ENCODE data around the gene EGR2. TPM values are rescaled to one million over a fixed set of nuclear protein-coding genes. Genes with fewer than 3 reads are reported as not detected.
A peak's percentile ranks its signal among the peaks of the same experiment; 100 is the strongest.

The EGR2 gene
- 2.6 TPM for polyA plus RNA-seq

DNA sequence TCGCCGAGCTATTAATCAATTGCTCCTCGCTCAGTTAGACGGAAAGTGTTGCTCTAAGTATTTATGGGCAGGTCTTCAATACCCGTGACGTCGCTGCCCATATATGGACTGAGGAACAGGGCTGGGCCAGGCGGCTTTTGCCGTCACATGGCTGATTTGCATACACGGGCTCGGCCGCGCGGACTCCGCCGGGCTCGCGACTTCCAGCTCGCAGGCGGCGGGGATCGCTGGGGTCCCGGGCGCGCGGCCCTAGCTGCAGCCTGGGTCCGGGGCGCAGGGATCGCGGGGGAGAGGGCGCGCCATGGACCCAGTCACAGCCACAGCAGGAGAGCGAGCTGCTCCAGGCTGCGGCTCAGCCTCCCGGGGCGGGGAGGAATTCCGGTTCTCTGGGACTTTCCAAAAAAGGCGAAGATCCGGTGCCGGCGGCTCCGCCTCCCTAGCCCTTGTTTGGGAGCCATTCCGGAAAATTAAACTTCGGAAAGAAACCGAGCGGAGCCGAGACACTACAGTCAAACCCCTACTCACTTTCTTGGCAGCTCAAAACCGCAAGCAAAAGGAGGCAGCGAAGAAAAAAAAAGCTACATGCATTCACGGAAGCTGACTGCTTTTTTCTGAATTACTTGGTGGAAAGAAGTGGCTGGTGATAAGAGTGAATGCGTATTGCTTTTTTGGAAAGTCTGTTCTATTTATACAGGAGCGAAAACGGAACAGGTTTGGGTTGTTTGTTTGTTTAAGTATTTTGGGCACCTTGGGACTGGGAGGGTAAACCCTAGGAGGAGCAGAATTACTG, at the start of gene EGR2:
Gene EGR2 (minus strand): TSS at position 36 of the 790 bp plus-strand sequence. CDS start 337 bp downstream, outside the sequence.
- H3K4me3 Mint-ChIP-seq = peak within 1 kb of the TSS; percentile 94 to 99 (median 98)
- peaks cover 19 to 28% (median 22%) of the 10 kb centered on the region in 3 donors for H3K4me1 Mint-ChIP-seq
- no peaks in the 10 kb centered on the region for H3K36me3 Mint-ChIP-seq
- H3K9me3 Mint-ChIP-seq = peaks cover 0 to 1% (median 0%) of the 10 kb centered on the region in 3 donors
- H3K27me3 Mint-ChIP-seq = peaks cover 24% of the 10 kb centered on the region
- peak within 1 kb of the TSS; percentile 95 to 98 (median 96) for H3K27ac Mint-ChIP-seq

DNA sequence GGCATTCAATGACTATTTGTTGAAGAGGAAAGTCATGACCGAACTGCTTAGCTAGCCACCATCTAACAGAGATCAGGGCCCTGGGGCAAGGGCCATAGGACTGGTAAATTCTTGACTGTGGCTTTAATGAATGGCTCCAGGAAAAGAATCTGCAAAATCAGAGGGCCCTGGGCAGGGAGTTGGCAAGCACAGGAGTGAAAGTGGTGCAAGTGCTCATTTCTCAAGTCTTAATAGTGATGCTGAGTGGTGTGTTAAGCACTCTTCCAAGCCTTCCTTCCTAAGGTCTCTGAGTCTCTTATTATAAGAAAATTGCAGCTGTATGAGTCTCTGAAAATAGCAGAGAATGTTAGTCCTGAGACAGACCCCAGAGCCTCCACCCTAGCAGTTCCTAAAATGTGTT, 46.3 kb upstream of the EGR2 start:
- Mint-ChIP-seq H3K27me3 (no peaks in the 10 kb centered on the region), H3K4me3 (no peak overlapping the region), H3K9me3 (no peaks in the 10 kb centered on the region), H3K36me3 (peaks cover 3% of the 10 kb centered on the region), H3K27ac (no peak overlapping the region), H3K4me1 (peaks cover 6 to 17% (median 8%) of the 10 kb centered on the region in 3 donors)

DNA sequence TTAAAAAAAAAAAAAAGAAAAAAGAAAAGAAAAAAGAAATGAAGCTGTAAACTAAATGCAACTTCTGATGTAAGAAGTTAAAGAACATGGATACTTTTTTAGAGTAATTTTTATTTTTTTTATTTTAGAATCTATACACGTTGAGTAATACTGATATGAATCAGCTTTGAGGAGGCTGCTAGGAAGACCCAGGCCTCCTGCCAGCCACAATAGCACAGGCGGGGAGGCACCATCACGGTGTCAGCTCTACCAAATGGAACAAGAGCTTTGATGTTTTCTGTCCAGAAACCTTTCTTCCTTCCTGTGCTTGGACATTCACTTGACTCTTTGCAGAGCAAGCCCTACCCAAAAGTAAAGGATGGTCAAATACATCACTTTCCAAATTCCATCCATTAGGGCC, 45.3 kb upstream of the EGR2 start:
- Mint-ChIP-seq H3K36me3 (peaks cover 3% of the 10 kb centered on the region), H3K4me1 (peaks cover 6 to 19% (median 8%) of the 10 kb centered on the region in 3 donors), H3K27ac (no peak overlapping the region), H3K4me3 (no peak overlapping the region), H3K9me3 (no peaks in the 10 kb centered on the region), H3K27me3 (no peaks in the 10 kb centered on the region)

DNA sequence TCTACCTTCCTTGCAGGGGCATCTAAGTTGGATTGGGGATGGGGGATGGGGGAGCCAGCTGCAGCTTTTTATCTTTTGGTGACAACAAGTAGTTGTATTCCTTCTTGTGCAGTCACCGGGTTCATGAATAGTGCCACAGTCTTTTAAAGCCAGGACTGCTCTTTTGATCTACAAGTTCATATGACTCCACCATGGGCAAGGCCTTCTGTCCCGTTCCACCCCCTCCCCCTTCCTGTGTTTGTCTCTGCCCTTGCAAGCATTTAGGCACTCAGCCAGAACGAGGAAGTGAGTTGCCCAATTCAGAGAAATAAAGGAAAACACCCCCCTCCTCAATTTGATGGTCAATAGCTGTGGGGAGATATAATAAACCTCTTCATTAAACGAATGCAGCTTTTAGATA, 44.8 kb upstream of the EGR2 start:
- Mint-ChIP-seq H3K9me3 (no peaks in the 10 kb centered on the region), H3K27ac (no peak overlapping the region), H3K36me3 (peaks cover 3% of the 10 kb centered on the region), H3K4me3 (no peak overlapping the region), H3K27me3 (no peaks in the 10 kb centered on the region), H3K4me1 (peaks cover 6 to 21% (median 8%) of the 10 kb centered on the region in 3 donors)

DNA sequence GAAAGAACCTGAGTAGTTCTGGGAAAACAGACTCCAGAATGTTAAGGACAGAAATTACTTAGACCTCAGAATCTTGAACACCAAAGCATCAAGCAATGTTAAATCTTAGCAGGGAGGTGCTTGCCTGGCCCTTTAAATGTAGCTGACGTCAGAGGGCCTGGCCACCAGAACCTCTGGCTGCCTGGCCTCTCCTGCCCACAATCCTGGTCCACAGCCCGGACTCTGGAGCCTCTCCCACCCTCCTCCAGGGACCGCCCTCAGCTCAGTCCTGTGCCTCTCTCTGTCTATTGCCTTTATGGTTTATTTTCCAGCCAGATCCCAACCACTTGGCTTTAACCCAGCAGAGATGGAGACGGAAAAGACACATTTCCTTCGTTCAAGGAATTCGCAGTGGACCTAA, 42.2 kb upstream of the EGR2 start:
- Mint-ChIP-seq H3K9me3 (no peaks in the 10 kb centered on the region), H3K27me3 (no peaks in the 10 kb centered on the region), H3K4me3 (no peak overlapping the region), H3K27ac (no peak overlapping the region), H3K36me3 (peaks cover 3% of the 10 kb centered on the region), H3K4me1 (peaks cover 14 to 36% (median 18%) of the 10 kb centered on the region in 3 donors)

DNA sequence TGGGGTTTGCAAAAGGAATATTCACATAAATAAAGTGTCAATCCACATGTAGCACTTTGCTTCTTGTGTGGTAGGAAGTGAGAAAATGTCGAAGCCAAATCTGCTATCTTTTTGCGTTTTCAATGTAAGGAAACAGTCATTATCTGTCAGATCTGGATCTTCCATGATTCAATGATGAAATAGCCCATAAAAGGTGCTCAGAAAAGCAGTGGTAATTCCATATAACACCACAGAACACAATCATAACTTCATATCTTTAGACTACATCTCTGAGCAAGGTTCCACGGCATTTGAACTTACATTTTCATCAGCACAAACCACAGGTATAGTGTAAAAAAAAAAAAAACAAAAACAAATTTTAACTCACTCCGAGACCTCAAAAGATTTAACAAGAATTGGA, 39.9 kb upstream of the EGR2 start:
- Mint-ChIP-seq H3K36me3 (no peaks in the 10 kb centered on the region), H3K4me1 (peaks cover 28 to 45% (median 34%) of the 10 kb centered on the region in 3 donors), H3K27ac (peak overlapping the region in 1 of 3 donors; percentile 47), H3K27me3 (no peaks in the 10 kb centered on the region), H3K9me3 (no peaks in the 10 kb centered on the region), H3K4me3 (no peak overlapping the region)

DNA sequence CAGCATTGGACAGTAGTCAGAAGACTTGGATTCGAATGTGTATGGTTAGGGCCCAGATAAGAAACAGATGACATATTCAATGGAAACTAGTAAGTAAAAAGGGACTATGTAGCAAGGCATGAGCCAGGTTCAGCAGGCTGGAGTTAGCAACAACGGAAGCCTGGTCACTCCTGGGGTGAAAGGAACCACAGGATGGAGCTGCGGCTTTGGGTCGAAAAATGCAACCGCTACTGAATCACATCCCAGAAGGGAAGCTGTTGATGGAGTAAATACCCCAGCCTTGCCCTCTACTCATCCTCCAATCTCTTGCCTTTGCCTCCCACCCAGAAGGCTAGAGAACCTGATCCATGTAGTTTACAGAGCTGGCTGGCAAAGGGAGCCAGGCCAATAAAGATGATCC, 37.5 kb upstream of the EGR2 start:
- peaks cover 0 to 8% (median 0%) of the 10 kb centered on the region in 3 donors for H3K9me3 Mint-ChIP-seq
- peaks cover 35 to 46% (median 37%) of the 10 kb centered on the region in 3 donors for H3K4me1 Mint-ChIP-seq
- H3K36me3 Mint-ChIP-seq = peaks cover 2% of the 10 kb centered on the region
- peak overlapping the region in 1 of 3 donors; percentile 13 for H3K27ac Mint-ChIP-seq
- peak overlapping the region in 3 of 4 donors; percentile 13 to 85 (median 82) for H3K4me3 Mint-ChIP-seq
- H3K27me3 Mint-ChIP-seq = no peaks in the 10 kb centered on the region

DNA sequence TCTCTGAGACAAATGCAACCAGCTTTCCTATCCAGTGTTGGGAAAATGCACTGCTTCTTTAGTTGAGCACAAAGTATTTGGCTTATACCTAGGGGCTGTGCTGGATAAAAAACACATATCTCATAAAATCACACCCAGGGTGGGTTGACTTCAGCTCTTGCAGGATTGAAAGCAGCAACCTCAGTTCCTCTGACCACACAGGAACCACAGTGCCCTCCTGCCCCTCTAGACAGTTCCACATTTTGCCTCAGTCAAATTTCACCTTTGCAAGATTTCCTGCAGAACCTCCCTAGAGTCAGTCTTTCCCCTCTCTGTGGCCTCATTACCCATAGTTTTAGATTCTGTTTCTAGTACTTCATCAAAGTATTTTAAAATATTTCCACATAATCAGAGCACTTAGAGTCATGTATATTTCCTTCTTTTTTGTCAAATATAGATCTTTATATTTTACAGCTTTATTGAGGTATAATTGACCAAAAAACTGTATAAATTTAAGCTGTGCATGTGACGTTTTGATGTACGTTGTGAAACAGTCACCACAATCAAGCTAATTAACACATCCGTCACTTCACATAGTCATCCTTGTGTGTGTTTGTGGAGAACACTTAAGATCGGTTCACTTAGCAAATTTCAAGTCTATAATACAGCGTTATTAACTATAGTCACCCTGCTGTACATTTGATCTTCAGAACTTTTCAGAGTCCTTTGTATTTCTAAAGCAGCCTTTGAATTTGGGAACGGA, 37.0 kb upstream of the EGR2 start:
- Mint-ChIP-seq H3K4me3 (peak overlapping the region in 3 of 4 donors; percentile 13 to 85 (median 73)), H3K27ac (peak overlapping the region in 1 of 3 donors; percentile 13), H3K27me3 (no peaks in the 10 kb centered on the region), H3K4me1 (peaks cover 35 to 46% (median 37%) of the 10 kb centered on the region in 3 donors), H3K9me3 (peaks cover 2 to 13% (median 2%) of the 10 kb centered on the region in 3 donors), H3K36me3 (peaks cover 2% of the 10 kb centered on the region)

DNA sequence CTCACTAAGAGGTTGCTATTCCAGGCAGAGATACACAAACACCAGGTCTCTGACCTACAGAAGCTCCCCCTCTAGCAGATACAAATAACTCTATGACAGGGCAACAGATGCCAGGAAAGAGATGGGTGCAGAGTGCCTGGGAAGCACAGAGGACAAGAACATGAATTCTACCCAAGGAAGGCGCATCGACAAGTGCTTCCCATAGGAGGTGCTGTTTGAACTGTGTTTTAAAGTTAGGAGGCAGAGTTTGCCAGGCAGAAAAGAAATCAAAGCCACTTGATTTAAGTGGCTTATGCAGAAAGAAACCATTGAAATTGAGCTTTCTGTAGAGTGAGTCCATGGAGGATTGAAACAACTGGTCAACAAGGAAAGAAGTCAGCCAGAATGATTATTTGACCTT, 35.3 kb upstream of the EGR2 start:
- H3K27ac Mint-ChIP-seq = no peak overlapping the region
- peak overlapping the region in 2 of 4 donors; percentile 18 to 59 for H3K4me3 Mint-ChIP-seq

DNA sequence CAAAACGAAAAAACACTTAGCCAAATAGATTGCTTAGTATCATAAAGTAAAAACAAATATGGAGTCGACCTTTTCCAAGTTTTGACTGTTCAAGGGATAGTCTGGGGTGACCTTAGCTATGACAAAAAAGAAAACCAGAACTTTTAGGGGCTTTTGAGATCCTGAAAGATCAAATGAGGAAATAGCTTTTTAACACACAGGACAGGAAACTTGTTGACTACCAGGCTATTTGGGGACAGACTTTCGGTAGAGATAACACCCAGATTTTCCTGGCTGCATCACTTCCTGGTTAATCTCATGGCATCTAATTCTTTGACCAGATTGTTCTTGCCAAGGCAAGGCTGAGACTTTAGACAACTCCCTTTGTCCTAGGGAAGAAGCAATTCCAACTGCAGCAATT, 34.5 kb upstream of the EGR2 start:
- Mint-ChIP-seq H3K27me3 (no peaks in the 10 kb centered on the region), H3K27ac (no peak overlapping the region), H3K4me1 (peaks cover 35 to 37% (median 36%) of the 10 kb centered on the region in 3 donors), H3K4me3 (peak overlapping the region in 3 of 4 donors; percentile 6 to 81 (median 19)), H3K9me3 (peaks cover 5 to 29% (median 5%) of the 10 kb centered on the region in 3 donors), H3K36me3 (peaks cover 5% of the 10 kb centered on the region)

More for the DNA sequence above, 35.3 kb upstream of the EGR2 start:
- Mint-ChIP-seq H3K9me3 (peaks cover 5 to 28% (median 5%) of the 10 kb centered on the region in 3 donors), H3K36me3 (peaks cover 5% of the 10 kb centered on the region), H3K27me3 (no peaks in the 10 kb centered on the region), H3K4me1 (peaks cover 35 to 41% (median 37%) of the 10 kb centered on the region in 3 donors)

DNA sequence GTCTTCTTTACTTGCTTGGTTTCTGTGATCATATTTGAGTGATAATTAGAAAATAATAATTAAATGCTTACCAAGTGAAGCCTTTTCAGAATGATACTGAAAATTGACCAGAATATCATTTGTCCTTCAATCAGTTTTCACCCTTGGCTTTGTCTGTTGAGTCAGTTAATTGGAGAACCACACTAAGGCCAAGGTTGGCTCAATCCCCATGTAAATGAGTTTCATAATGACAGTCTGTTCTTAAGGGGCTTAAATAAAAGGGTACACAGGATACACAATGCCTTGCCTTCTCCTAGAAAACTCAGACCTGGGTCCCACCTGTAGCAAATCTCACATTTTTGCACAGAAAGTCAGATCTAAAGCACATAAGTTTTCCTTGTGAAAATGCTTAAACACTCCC, 31.3 kb upstream of the EGR2 start:
- no peak overlapping the region for H3K4me3 Mint-ChIP-seq
- H3K9me3 Mint-ChIP-seq = peaks cover 5 to 29% (median 5%) of the 10 kb centered on the region in 3 donors
- H3K4me1 Mint-ChIP-seq = peaks cover 17 to 29% (median 20%) of the 10 kb centered on the region in 3 donors
- H3K36me3 Mint-ChIP-seq = peaks cover 5% of the 10 kb centered on the region
- no peaks in the 10 kb centered on the region for H3K27me3 Mint-ChIP-seq
- no peak overlapping the region for H3K27ac Mint-ChIP-seq

DNA sequence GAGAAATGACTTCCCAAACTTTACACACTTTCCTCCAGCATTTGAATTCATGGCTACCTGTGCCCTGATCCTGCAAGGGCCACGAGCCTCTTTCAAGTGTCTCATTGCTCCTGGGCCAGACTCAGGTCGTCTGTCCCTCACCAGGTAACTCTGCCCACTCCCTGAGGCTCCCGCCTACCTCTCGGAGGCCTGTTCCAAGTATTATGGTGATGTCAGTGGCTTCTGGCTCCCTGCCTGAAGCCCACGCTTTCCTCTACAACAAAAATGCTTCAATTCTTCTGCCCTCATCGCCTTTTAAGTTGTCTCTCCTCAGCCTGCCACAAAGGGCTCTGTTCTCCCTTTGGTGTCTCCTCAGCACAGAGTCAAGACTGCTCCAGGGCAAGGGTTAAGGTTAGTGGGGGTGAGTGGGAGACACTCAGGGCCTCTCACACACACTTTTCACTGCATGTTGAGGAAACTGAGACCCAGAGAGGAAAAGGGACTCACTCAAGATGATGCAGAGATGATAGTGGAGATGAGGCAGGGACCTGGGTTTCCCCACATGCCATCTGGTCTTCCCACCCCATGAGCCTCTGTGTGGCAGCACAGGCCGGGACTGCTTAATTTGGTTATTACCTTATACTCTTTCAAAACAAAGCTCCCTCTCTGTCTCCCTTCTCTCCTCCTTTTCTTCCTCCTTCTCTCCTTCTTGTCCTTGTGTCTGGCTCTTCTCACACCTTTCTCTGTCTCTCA, 28.3 kb upstream of the EGR2 start:
- Mint-ChIP-seq H3K4me1 (peaks cover 0 to 12% (median 2%) of the 10 kb centered on the region in 3 donors), H3K9me3 (peaks cover 5 to 28% (median 5%) of the 10 kb centered on the region in 3 donors), H3K27ac (no peak overlapping the region), H3K36me3 (peaks cover 5% of the 10 kb centered on the region), H3K4me3 (no peak overlapping the region), H3K27me3 (no peaks in the 10 kb centered on the region)

DNA sequence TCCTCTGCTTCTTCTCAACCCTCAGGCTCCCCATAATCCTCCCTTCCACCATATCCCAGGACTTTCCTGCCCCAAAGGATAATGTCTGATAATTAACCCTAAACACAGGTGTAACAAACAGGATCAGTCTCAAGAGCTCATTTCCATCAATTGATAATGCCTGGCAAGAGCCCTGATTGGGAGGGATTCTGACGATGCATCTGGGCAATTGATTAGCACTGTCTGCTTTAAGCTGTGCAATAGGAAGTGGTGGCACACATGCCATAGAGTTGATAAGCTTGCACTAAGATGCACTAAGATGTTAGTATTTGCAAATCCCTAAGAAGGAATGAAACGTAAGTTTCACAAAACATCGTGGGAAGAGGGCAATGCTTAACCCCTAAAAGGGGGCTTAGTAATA, 27.4 kb upstream of the EGR2 start:
- Mint-ChIP-seq H3K9me3 (peaks cover 5 to 20% (median 5%) of the 10 kb centered on the region in 3 donors), H3K27me3 (no peaks in the 10 kb centered on the region), H3K4me3 (no peak overlapping the region), H3K4me1 (peaks cover 0 to 12% (median 0%) of the 10 kb centered on the region in 3 donors), H3K36me3 (peaks cover 3% of the 10 kb centered on the region), H3K27ac (no peak overlapping the region)

DNA sequence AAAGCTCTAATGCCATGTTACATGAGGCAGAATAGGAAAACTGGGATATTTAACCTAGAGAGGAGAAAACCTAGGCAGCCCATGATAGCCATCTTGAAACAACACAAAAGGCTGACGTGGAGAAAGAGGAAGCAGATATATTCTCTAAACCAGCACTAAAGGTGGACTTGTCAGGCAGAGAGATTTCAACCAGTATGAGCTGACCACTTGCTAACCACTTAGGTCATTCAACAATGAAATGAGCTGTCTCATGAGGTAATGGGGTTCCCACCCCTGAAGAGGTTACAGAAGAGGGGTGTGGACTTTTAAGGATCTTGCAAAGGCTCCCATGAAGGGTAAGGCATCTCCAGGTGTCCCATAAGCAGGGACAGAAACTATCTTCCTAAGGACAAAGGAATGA, 26.8 kb upstream of the EGR2 start:
- peaks cover 0 to 12% (median 0%) of the 10 kb centered on the region in 3 donors for H3K4me1 Mint-ChIP-seq
- H3K4me3 Mint-ChIP-seq = no peak overlapping the region
- H3K27ac Mint-ChIP-seq = no peak overlapping the region
- H3K9me3 Mint-ChIP-seq = peaks cover 2 to 15% (median 3%) of the 10 kb centered on the region in 3 donors
- H3K27me3 Mint-ChIP-seq = no peaks in the 10 kb centered on the region
- H3K36me3 Mint-ChIP-seq = peaks cover 3% of the 10 kb centered on the region
